Adipocyte (in vitro differentiated cells): ENCODE measurements around the gene DHRSX.

Experiments used
- DNase-seq: peaks from one replicate; pipeline ENCODE4 v3.0.0-alpha.2; 2015; ENCODE audit warnings: low read depth
- H3K27me3 ChIP-seq: replicated peaks from 2 replicates; pipeline ENCODE4 v1.7.0; 2013; ENCODE audit warnings: mild to moderate bottlenecking, low read length, moderate library complexity; ENCODE audit not compliant: control insufficient read depth, insufficient read depth
- H3K36me3 ChIP-seq: 2 replicates; pipeline ENCODE4 v1.7.0; 2013; ENCODE audit warnings: low read length, mild to moderate bottlenecking, moderate library complexity; ENCODE audit not compliant: control insufficient read depth, insufficient read depth, severe bottlenecking
- H3K4me1 ChIP-seq: 2 replicates; pipeline ENCODE4 v1.7.0; 2013; ENCODE audit warnings: mild to moderate bottlenecking, low read length, moderate library complexity; ENCODE audit not compliant: control insufficient read depth, insufficient read depth
- H3K4me3 ChIP-seq: 2 replicates; pipeline ENCODE4 v1.7.0; 2013; ENCODE audit warnings: mild to moderate bottlenecking, low read length, moderate library complexity
- H3K9ac ChIP-seq: 2 replicates; pipeline ENCODE4 v1.7.0; 2013; ENCODE audit warnings: mild to moderate bottlenecking, low read length, moderate library complexity
- H3K9me3 ChIP-seq: 2 replicates; pipeline ENCODE4 v1.7.0; 2013; ENCODE audit warnings: mild to moderate bottlenecking, low read length, moderate library complexity; ENCODE audit not compliant: control insufficient read depth

The DHRSX gene

DNA sequence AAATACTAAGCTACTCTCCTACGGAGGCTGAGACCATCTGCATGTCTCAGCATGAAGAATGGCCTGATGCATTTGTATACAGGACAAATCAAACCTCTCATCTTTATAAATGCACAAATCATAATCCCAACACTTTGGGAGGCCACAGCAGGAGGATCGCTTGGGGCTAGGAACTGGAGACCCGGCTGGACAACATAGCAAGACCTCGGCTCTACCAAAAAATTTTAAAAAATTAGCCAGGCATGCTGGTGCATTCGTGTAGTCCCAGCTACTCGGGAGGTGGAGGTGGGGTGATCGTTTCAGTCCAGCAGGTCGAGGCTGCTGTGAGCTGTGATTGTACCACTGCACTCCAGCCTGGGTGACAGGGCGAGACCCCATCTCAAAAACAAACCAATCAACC, 262.8 kb downstream of the DHRSX start:
- no peaks in the 10 kb centered on the region for H3K27me3 ChIP-seq

DNA sequence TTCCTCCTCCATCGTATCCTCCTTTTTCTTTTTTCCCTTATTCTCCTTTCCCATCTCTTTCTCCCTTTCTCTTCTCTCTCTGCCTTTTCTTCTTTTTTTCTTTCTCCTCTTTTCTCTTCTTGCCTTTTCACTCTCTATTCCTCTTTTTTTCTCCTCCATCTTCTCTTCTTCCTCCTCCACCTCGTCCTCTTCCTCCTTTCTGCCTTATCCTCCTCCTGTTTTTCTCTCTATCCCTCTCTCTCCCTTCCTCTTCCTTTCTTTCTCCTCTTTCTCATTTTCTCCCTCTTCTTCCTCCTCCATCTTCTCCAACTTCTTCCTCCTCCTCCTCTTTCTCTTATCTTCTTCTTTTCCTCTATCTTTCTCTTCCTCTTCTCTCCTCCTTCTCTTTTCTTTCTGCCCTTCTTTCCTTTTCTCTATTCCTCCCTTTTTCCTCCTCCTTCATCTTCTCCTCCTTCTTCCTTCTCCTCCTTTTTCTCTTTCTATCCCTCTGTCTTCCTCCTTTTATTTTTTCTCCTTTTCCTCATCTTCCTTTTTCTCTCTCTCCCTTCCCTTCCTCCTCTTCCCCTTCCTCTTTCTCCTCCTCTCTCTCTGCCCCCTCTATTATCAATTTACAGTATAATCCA, 269.1 kb downstream of the DHRSX start:
- no peaks in the 10 kb centered on the region for H3K27me3 ChIP-seq
- peaks cover 5% of the 10 kb centered on the region for H3K36me3 ChIP-seq
- no peak overlapping the region for H3K9ac ChIP-seq
- H3K4me3 ChIP-seq: no peak overlapping the region
- DNase-seq: no peak
- H3K9me3 ChIP-seq: no peaks in the 10 kb centered on the region
- no peaks in the 10 kb centered on the region for H3K4me1 ChIP-seq

More for the DNA sequence above, 262.8 kb downstream of the DHRSX start:
- DNase-seq: no peak
- Histone ChIP-seq H3K9me3 (no peaks in the 10 kb centered on the region), H3K4me1 (no peaks in the 10 kb centered on the region), H3K4me3 (no peak overlapping the region), H3K36me3 (peaks cover 8% of the 10 kb centered on the region), H3K9ac (no peak overlapping the region)

DNA sequence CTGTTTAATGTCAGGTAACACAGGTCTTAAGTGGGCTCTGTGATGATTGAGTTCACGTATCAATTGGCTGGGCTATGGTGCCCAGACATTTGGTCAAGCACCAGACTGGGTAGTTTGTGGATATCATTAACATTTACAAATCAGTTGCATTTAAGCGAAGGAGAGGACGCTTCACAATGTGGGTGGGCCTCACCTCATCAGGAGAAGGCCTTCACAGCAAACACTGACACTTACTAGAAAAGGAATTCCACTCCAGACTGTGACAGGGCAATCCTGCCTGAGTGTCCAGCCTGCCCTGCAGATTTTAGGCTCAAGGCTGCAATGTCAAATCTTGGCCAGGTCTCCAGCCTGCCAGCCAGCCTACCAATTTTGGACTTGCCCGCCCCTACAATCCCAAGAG, 270.3 kb downstream of the DHRSX start:
- no peaks in the 10 kb centered on the region for H3K9me3 ChIP-seq
- H3K4me1 ChIP-seq: no peaks in the 10 kb centered on the region
- no peak overlapping the region for H3K9ac ChIP-seq
- H3K36me3 ChIP-seq: peaks cover 5% of the 10 kb centered on the region
- no peaks in the 10 kb centered on the region for H3K27me3 ChIP-seq
- no peak overlapping the region for H3K4me3 ChIP-seq
- DNase-seq: no peak

DNA sequence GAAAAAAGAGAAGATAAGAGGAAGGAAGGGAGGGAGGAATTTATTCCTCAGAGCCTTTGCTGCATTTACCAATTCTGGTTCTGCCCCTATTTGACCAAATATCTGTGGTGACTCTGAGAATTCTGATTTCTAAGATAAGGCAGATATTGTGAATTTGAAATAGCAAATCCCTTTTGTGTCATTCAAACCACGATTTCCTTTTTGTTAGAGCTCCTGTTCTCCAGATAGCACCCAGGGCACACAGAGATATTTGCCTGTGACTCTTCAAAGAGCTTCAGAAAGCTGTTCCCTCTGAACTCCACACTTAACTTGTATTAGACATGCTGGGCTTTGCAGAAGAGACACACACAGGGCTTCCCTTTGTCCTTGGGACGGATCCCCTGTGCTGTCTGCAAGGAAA, 272.2 kb downstream of the DHRSX start:
- DNase-seq: peak; percentile 3
- Histone ChIP-seq H3K9me3 (no peaks in the 10 kb centered on the region), H3K27me3 (no peaks in the 10 kb centered on the region), H3K9ac (no peak overlapping the region), H3K4me3 (no peak overlapping the region), H3K4me1 (no peaks in the 10 kb centered on the region), H3K36me3 (peaks cover 5% of the 10 kb centered on the region)

DNA sequence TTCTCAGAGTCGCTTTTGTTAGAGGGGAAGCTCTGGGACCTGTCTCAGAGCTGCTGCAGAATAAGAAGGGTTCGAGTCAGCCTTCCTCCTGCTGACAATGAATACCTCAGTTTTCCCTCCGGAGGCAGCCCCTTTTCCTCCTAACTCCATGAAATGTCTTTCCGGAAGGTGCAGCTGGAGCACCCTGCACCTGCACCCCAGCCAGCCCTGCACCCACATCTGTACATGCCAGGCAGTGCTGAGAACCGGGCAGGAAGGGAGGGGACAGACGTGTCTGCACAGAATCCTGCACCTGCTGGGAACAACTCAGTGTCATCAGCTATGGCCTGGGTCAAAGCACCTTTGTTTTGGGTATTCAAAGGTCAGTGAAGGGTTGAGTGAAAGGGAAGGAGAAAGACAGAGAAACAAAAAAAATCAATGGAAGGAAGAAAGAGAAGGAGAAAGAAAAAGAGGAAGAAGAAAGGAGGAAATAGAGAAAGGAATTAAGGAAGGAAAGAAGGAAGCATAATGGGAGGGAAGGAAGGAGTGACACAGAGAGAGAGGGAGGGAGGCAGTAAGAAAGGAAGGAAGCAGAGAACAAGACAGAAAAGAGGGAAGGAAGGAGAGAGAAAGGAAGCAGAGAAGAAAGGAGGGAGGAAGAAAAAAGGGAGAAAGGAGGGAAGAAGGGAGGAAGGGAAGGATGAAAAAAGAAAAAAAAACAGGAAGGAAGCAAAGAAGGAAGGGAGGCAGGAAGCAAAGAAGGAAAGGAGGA, 273.7 kb downstream of the DHRSX start:
- peaks cover 5% of the 10 kb centered on the region for H3K36me3 ChIP-seq

DNA sequence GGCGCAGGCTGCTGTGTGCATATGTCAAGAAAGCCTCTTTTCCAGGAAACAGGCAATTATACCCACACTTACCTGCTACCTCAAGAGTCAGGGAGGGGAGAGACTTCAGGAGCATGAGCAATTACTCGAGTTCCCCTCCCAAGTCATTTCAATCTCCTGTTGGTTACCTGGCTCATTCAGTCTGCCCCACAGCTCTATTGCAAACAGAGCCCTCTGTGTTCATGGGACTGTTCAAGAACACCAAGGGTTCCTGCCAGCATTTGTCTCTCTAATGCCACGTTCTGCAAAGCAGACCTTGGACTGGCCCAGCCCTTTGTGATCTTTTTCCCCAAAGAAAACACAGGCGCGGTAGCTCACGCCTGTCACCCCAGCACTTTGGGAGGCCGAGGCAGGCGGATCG, 274.6 kb downstream of the DHRSX start:
- Histone ChIP-seq H3K27me3 (no peaks in the 10 kb centered on the region), H3K9ac (no peak overlapping the region), H3K4me3 (no peak overlapping the region), H3K4me1 (no peaks in the 10 kb centered on the region), H3K36me3 (peaks cover 8% of the 10 kb centered on the region), H3K9me3 (no peaks in the 10 kb centered on the region)
- no peak for DNase-seq

More for the DNA sequence above, 273.7 kb downstream of the DHRSX start:
- DNase-seq: no peak
- H3K27me3 ChIP-seq: no peaks in the 10 kb centered on the region
- no peaks in the 10 kb centered on the region for H3K9me3 ChIP-seq
- no peaks in the 10 kb centered on the region for H3K4me1 ChIP-seq
- no peak overlapping the region for H3K4me3 ChIP-seq
- H3K9ac ChIP-seq: no peak overlapping the region

DNA sequence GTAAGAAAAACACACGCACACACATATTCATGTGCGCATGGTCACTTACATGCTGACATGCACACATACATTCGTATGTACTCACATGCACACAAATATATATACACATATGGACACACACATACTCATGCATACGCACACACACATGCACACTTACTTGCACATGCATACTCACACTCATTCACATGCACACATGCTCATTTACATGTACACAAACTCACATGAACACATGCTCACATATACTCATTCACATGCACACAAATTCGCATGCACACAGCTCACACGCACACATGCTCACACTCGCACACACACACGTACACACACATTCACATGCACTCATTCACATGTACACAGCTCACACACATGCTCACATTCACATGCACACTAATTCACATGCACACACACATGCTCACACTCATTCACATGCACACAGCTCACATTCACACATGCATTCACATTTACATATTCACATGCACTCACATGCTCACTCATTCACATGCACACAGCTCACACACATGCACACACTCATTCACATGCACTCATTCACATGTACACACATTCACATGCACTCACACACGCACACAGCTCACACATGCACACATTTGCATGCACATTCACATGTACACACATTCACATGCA, 276.1 kb downstream of the DHRSX start:
- H3K4me1 ChIP-seq: no peaks in the 10 kb centered on the region
- H3K36me3 ChIP-seq: peaks cover 18% of the 10 kb centered on the region
- H3K9ac ChIP-seq: no peak overlapping the region
- H3K27me3 ChIP-seq: no peaks in the 10 kb centered on the region
- H3K9me3 ChIP-seq: peaks cover 9% of the 10 kb centered on the region
- H3K4me3 ChIP-seq: no peak overlapping the region
- no peak for DNase-seq

- H3K27me3 ChIP-seq: no peaks in the 10 kb centered on the region
- H3K9me3 ChIP-seq: peaks cover 13% of the 10 kb centered on the region
- H3K9ac ChIP-seq: no peak overlapping the region
- peaks cover 18% of the 10 kb centered on the region for H3K36me3 ChIP-seq
- DNase-seq: no peak
- no peak overlapping the region for H3K4me3 ChIP-seq
- no peaks in the 10 kb centered on the region for H3K4me1 ChIP-seq
Measured at GRCh38 chrX:2224161-2224560, 276.6 kb downstream of the DHRSX start.

DNA sequence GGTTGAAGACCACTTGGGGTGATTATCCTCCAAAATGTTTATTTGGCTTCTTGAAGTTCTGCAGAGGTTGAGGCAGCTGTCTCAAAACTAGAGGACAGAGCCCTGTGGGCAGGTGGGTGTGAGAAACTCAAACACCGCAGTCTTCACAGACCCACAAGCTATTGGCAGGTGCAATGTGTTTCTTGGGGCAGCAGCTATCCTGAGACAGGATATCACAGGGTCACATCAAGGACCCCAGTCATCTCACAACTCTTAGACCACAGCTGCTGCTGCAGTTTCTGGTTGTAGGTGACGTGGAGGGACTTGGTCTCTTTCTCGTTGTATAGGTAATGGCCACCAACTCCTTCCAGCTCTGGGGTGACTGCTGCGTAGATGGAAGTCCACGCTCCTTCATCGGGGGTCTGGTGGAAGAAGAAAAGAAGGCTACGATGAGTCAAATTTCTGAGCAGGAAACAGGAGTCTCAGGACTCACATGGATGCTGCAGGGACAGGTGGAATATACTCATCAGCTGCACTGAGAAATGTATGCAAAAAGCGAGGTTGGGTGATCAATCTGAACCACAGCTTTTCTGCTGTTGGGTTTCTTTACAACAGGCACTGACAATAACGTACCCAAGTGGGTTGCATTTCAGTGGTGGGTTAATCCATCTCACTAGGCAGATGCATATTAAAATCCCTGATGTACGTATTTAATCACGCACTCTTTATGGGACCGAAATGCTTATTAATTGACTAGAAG, 279.8 kb downstream of the DHRSX start:
- no peak for DNase-seq
- Histone ChIP-seq H3K9me3 (peaks cover 17% of the 10 kb centered on the region), H3K27me3 (no peaks in the 10 kb centered on the region), H3K4me3 (no peak overlapping the region), H3K36me3 (peaks cover 18% of the 10 kb centered on the region), H3K4me1 (no peaks in the 10 kb centered on the region), H3K9ac (no peak overlapping the region)

DNA sequence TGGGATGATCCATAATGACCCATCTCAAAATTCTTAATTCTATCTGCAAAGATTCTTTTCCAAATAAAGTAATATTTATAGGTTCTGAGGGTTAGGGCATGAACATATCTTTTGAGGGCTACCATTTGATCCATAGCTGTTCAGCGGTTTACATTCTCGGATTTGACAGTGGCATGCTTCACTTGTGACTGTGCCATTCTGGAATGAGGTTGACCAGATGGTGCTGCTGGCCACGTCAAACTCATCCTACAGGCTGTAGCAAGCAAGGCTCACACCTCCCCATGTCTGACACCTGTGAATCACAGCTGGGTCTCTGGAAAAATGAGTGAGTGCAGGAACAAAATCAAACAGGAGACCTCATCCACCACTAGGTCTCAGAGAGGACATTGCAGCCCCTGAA, 280.5 kb downstream of the DHRSX start:
- Histone ChIP-seq H3K4me3 (peak overlapping the region; percentile 35), H3K27me3 (no peaks in the 10 kb centered on the region), H3K36me3 (peaks cover 18% of the 10 kb centered on the region), H3K4me1 (no peaks in the 10 kb centered on the region), H3K9ac (no peak overlapping the region), H3K9me3 (peaks cover 17% of the 10 kb centered on the region)
- DNase-seq: no peak
